Trophoblast cell (in vitro differentiated cells and primary cell): ENCODE measurements around the gene PCDHA8.
"Not testable (repeated sequence)": the region's sequence is repeated elsewhere in the genome, so short reads cannot be mapped to it uniquely, and the experiment has no call there.

Experiments used
- DNase-seq, 2 donors: peaks; one replicate each; pipeline ENCODE4 v3.0.0-alpha.2; 2016
- H2AFZ ChIP-seq: 2 replicates; pipeline ENCODE4 v1.6.1; 2013; ENCODE audit warnings: low read length, moderate library complexity, mild to moderate bottlenecking; ENCODE audit not compliant: insufficient read depth, poor library complexity
- H2AK5ac ChIP-seq: 2 replicates; pipeline ENCODE4 v1.6.1; 2013; ENCODE audit warnings: mild to moderate bottlenecking, low read length
- H2BK120ac ChIP-seq: 2 replicates; pipeline ENCODE4 v1.6.1; 2013; ENCODE audit warnings: low read length, mild to moderate bottlenecking, moderate library complexity; ENCODE audit not compliant: insufficient read depth, poor library complexity
- H2BK12ac ChIP-seq: 2 replicates; pipeline ENCODE4 v1.6.1; 2013; ENCODE audit warnings: mild to moderate bottlenecking, low read length, moderate library complexity
- H2BK5ac ChIP-seq: 2 replicates; pipeline ENCODE4 v1.6.1; 2013; ENCODE audit warnings: low read length, low read depth, moderate library complexity, mild to moderate bottlenecking; ENCODE audit not compliant: poor library complexity
- H3K14ac ChIP-seq: 2 replicates; pipeline ENCODE4 v1.6.1; 2013; ENCODE audit warnings: mild to moderate bottlenecking, low read length
- H3K18ac ChIP-seq: 2 replicates; pipeline ENCODE4 v1.6.1; 2013; ENCODE audit warnings: mild to moderate bottlenecking, low read length
- H3K23ac ChIP-seq: 2 replicates; pipeline ENCODE4 v1.6.1; 2013; ENCODE audit warnings: low read length
- H3K27ac ChIP-seq: 2 replicates; pipeline ENCODE4 v1.5.1; 2013; ENCODE audit warnings: low read depth, mild to moderate bottlenecking, inconsistent platforms, low read length, moderate library complexity
- H3K27me3 ChIP-seq: 2 replicates; pipeline ENCODE4 v1.6.1; 2013; ENCODE audit warnings: inconsistent platforms, mild to moderate bottlenecking, low read length, moderate library complexity; ENCODE audit not compliant: insufficient read depth
- H3K36me3 ChIP-seq, 2 experiments: 1 replicate in 1 of 2; 2 replicates in 1 of 2; pipeline ENCODE4 v1.6.1; 2013; ENCODE audit warnings: low read length in 2 of 2, mild to moderate bottlenecking in 2 of 2, moderate library complexity in 1 of 2; ENCODE audit not compliant: insufficient read depth in 2 of 2, control insufficient read depth in 1 of 2
- H3K4ac ChIP-seq: 2 replicates; pipeline ENCODE4 v1.6.1; 2013; ENCODE audit warnings: low read depth, mild to moderate bottlenecking, low read length, moderate library complexity
- H3K4me1 ChIP-seq, 2 experiments: 1 replicate in 1 of 2; 2 replicates in 1 of 2; pipeline ENCODE4 v1.6.1; 2013; ENCODE audit warnings: low read length in 2 of 2, mild to moderate bottlenecking in 2 of 2, moderate library complexity in 1 of 2; ENCODE audit not compliant: insufficient read depth in 2 of 2, control insufficient read depth in 1 of 2
- H3K4me2 ChIP-seq: 2 replicates; pipeline ENCODE4 v1.6.1; 2013; ENCODE audit warnings: inconsistent platforms, mild to moderate bottlenecking, low read length, moderate library complexity
- H3K4me3 ChIP-seq: 2 replicates; pipeline ENCODE4 v1.5.1; 2013; ENCODE audit warnings: mild to moderate bottlenecking, low read depth, low read length, inconsistent platforms
- H3K79me1 ChIP-seq: one replicate; pipeline ENCODE4 v1.6.1; 2013; ENCODE audit warnings: low read length
- H3K79me2 ChIP-seq: 2 replicates; pipeline ENCODE4 v1.6.1; 2013; ENCODE audit warnings: low read length, mild to moderate bottlenecking; ENCODE audit not compliant: control insufficient read depth, insufficient read depth, poor library complexity
- H3K9ac ChIP-seq: 2 replicates; pipeline ENCODE4 v1.6.1; 2013; ENCODE audit warnings: mild to moderate bottlenecking, low read length
- H3K9me3 ChIP-seq: 2 replicates; pipeline ENCODE4 v1.6.1; 2013; ENCODE audit warnings: low read depth, mild to moderate bottlenecking, control low read depth, inconsistent platforms, low read length; ENCODE audit not compliant: insufficient read depth
- H4K12ac ChIP-seq: 2 replicates; pipeline ENCODE4 v1.6.1; 2013; ENCODE audit warnings: low read depth, mild to moderate bottlenecking, low read length, moderate library complexity
- H4K8ac ChIP-seq: 2 replicates; pipeline ENCODE4 v1.6.1; 2013; ENCODE audit warnings: low read depth, mild to moderate bottlenecking, low read length, moderate library complexity
- H4K91ac ChIP-seq: one replicate; pipeline ENCODE4 v1.6.1; 2013; ENCODE audit warnings: low read depth, mild to moderate bottlenecking, low read length, moderate library complexity
- WGBS: extraction: QIAGEN DNeasy Blood & Tissue Kit; methylation state at CpG from one replicate; pipeline ENCODE4 v1.1.7; 2013; ENCODE audit warnings: missing lambda C conversion rate; ENCODE audit not compliant: insufficient read length, insufficient coverage; ENCODE audit errors: extremely low coverage; 5-methylcytosine and 5-hydroxymethylcytosine counted together

PCDHA8 gene

GRCh38 chr5:140834439-140835008 is 6.5 kb upstream of the PCDHA8 start:
- H3K23ac ChIP-seq, H3K36me3 ChIP-seq, H3K4me3 ChIP-seq, H3K27ac ChIP-seq, H3K4ac ChIP-seq, H2BK12ac ChIP-seq, H4K8ac ChIP-seq, H4K12ac ChIP-seq, H3K79me2 ChIP-seq, H4K91ac ChIP-seq, H2AK5ac ChIP-seq, DNase-seq, H2BK120ac ChIP-seq, H3K79me1 ChIP-seq, H3K27me3 ChIP-seq, H3K18ac ChIP-seq, H2AFZ ChIP-seq, H3K4me2 ChIP-seq, H3K14ac ChIP-seq, H2BK5ac ChIP-seq, H3K4me1 ChIP-seq: not testable (repeated sequence)
- Histone ChIP-seq H3K9ac (peak overlapping the region; percentile 53), H3K9me3 (peaks cover 16% of the 10 kb centered on the region)
- no CpG with 5 or more reads among the region's 38 CpGs for WGBS

- Histone ChIP-seq H3K9ac (no peak overlapping the region), H2AK5ac (no peak overlapping the region), H3K4me3 (no peak overlapping the region), H3K9me3 (peaks cover 16% of the 10 kb centered on the region), H3K79me1 (no peaks in the 10 kb centered on the region), H4K12ac (no peak overlapping the region), H3K4ac (no peak overlapping the region), H2BK5ac (no peak overlapping the region), H2BK120ac (no peak overlapping the region), H3K36me3 (peaks cover 6% of the 10 kb centered on the region in 2 experiments), H3K79me2 (no peaks in the 10 kb centered on the region), H3K4me1 (no peaks in the 10 kb centered on the region), H3K14ac (no peak overlapping the region), H2AFZ (no peak overlapping the region), H4K8ac (no peak overlapping the region), H3K23ac (no peak overlapping the region), H3K4me2 (no peak overlapping the region), H3K27me3 (no peaks in the 10 kb centered on the region), H4K91ac (no peak overlapping the region), H3K18ac (no peak overlapping the region), H2BK12ac (no peak overlapping the region), H3K27ac (no peak overlapping the region)
- DNase-seq = no peak
- no CpG with 5 or more reads among the region's 103 CpGs for WGBS
Observed at GRCh38 chr5:140835622-140836510, 5.1 kb upstream of the PCDHA8 start.

- Histone ChIP-seq H3K27ac (no peak overlapping the region), H3K36me3 (no peaks in the 10 kb centered on the region), H2AK5ac (no peak overlapping the region), H3K27me3 (no peaks in the 10 kb centered on the region), H3K14ac (no peak overlapping the region), H4K91ac (no peak overlapping the region), H4K12ac (no peak overlapping the region), H3K4me1 (no peaks in the 10 kb centered on the region), H3K9me3 (no peaks in the 10 kb centered on the region), H3K18ac (no peak overlapping the region), H3K4me3 (no peak overlapping the region), H2BK5ac (no peak overlapping the region), H3K4me2 (no peak overlapping the region), H2BK12ac (no peak overlapping the region), H2BK120ac (no peak overlapping the region), H2AFZ (no peak overlapping the region), H4K8ac (no peak overlapping the region), H3K79me2 (no peaks in the 10 kb centered on the region), H3K79me1 (no peaks in the 10 kb centered on the region), H3K9ac (no peak overlapping the region), H3K4ac (no peak overlapping the region), H3K23ac (no peak overlapping the region)
- WGBS = no CpG with 5 or more reads among the region's 87 CpGs
- DNase-seq = no peak
Observed at GRCh38 chr5:140842798-140843733, 2.1 kb downstream of the PCDHA8 start.
